Measurements from ENCODE around the gene GPHA2.
"Not testable (repeated sequence)": the region's sequence is repeated elsewhere in the genome, so short reads cannot be mapped to it uniquely, and the experiment has no call there.

GPHA2 gene, protein sequence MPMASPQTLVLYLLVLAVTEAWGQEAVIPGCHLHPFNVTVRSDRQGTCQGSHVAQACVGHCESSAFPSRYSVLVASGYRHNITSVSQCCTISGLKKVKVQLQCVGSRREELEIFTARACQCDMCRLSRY

DNA sequence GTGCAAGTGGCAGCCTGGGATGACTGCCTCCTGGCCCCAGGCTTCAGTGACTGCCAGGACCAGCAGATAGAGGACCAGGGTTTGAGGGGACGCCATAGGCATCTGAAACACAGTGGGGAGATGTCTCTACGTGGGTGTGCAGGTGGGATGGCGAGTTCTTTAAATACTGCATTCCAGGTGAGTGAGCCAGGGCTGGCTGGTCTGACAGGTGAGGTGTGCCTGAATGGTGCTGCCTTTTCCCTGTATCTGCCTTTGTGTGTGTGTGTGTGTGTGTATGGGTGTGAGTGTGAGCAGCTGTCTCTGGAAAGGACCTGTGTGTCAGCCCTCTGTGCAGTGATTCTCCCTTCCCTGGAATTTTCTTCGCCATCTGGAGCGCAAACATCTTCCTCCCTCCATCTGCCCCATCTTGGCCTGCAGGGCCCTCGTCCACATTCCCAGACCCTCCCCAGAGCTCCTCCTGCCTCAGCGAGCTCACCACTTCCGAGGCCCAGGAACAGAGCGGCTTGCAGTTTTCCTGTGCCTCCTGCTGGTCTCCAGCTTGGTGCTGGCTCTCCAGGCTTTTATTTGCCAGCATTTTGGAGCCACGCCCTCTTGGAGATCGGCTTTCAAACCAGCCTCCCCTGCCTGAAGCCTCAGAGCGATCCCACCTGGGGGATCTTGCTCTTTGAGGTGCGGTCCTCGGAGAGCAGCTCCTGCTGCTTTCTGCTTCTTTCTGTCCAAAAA is at the start of gene GPHA2:
Gene GPHA2 (minus strand): TSS at position 535 of the 723 bp plus-strand sequence. CDS start 433 bp downstream, at position 102.
- DNase-seq (ENCODE audit: low read depth in 2 of 2): no peak

DNA sequence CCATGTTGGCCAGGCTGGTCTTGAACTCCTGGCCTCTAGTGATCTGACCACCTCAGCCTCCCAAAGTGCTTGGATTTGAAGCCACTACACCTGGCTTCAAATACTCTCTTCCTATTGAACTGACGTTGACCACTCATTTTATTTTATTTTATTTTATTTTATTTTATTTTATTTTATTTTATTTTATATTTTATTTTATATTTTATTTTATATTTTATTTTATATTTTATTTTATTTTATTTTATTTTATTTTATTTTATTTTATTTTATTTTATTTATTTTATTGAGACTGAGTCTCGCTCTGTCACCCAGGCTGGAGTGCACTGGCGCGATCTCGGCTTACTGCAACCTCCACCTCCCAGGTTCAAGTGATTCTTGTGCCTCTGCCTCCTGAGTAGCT is 47.6 kb upstream of the GPHA2 start:
- not testable (repeated sequence) for DNase-seq (ENCODE audit: low read depth in 2 of 2)

DNA sequence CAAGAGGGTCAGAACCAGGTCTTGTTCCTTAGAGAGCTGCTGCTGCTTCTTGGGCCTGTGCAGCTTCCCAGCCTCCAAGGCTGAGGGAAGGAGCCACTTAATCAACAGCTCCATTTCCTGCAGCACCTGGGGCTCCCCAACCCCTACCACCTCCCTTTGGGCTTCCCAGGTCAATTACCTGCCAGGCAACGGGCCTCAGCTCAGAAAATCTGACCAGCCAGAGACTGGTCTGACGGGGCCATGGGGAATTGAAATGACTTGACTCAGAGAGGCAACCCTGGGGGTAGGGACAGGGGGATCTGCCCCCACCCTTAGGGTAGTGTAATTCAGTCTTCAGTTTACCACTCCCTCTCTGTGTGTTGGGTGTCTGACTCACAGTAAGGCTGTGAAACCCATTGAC is 41.0 kb upstream of the GPHA2 start:
- no peak for DNase-seq (ENCODE audit: low read depth in 2 of 2)

DNA sequence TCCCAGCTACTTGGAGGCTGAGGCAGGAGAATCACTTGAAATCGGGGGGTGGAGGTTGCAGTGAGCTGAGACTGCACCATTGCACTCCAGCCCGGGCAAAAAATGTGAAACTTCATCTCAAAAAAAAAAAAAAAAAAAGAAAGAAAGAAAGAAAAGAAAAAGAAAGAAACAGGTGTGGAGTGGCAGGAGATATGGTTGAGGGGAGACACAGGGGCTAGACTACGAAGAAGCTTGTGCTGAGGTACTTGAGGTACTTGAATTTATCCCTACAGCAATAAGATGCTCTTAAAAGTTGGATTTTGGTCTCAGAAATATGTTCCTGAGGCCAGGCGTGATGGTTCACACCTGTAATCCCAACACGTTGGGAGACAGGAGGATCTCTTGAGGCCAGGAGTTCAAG is 38.4 kb upstream of the GPHA2 start:
- no peak for DNase-seq (ENCODE audit: low read depth in 2 of 2)

DNA sequence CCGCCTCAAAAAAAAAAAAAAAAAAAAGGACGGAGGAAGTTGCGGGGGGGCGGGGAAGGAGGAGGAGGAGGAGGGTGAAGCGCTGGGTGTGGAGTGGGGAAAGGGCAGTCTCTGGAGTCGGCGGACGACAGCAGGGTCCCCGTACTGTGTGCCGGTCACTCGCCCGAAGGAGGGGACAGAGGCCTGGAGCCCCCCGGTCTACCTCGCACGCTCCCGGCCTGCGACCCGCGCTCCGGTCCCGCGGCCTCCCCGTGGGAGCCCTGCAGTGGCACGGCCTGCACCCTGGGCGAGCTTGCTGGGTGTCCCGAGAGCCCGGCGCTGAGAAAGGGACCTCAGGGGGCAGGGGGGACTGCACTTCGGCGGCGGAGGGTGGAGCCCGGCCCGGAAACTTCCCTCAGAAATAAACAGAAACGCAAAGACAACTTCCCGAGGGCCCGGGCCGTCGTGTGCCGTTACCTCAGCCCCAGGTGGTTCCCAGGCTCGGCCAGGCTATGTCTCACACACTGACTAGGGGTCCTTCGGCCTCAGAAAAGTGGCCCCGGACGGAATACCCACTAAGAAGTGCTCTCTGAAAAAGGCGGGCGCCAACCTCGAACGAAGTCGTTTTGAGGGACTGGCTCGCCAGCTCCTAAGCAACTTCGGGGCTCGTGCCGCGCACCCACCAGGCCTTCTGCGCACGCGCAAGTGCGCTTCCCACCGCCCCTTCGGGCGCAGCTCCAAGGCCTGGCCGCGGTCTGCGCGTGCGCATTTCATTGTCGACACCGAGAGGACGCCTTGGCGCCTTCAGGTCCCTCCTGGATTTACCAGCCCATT is 35.9 kb upstream of the GPHA2 start, which contains the start of gene MAJIN:
Gene MAJIN (minus strand): TSS at position 688 of the 813 bp plus-strand sequence. CDS start 12,703 bp downstream, outside the sequence.
- peak; percentile 86 to 92 for DNase-seq (ENCODE audit: low read depth in 2 of 2)

DNA sequence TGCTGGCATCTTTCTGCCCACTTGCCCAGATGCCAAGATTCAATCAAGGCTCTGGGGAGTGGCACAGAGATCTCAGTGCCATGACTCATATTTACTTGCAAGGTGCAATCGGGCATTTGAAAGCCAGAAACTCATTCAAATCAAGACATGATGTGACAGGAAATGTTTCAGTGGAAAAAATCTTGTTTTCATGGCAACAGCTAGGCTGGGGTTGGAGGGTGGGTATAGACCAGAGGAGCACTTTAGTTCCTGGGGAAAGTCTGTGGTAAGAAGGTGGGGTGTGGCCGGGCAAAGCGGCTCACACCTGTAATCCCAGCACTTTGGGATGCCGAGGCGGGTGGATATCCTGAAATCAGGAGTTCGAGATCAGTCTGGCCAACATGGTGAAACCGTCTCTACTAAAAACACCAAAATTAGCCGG is 35.0 kb upstream of the GPHA2 start:
- peak; percentile 7 to 15 for DNase-seq (ENCODE audit: low read depth in 2 of 2)

DNA sequence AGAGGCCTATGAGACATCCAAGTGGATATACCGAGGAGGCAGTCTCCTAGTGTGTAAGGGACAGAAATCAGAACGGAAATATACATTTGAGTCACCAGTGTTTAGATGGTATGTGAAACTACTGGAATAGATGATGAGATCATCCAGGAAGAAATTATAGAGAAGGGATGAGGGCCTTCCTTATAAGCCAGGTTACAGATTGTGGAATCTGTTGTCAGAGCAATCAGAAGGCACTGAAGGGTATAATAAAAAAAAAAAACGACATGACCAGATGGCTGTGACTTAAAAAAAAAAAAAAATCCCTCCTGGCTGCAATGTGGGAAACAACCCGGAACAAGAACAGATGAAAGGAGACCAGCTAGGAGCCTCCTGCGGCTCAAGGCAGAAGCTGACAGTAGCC is 33.5 kb upstream of the GPHA2 start:
- no peak for DNase-seq (ENCODE audit: low read depth in 2 of 2)

DNA sequence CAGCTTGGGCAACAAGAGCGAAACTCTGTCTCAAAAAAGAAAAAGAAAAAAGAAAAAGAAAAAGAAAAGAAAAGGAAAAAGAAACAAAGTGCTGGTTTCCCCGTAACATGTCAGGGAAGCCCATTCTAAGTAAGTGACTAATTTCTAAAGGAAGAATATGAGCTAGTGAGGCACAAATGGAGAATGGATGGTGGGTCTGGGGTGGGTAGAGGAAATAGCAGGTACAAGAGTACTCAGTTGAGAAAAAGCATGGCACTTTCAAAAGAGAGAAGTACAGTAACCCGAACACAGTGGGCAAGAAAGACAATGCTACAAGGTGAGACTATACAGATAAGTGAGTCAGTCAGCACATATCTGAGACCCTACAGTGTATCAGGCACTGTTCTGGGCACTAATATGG is 31.7 kb upstream of the GPHA2 start:
- no peak for DNase-seq (ENCODE audit: low read depth in 2 of 2)

DNA sequence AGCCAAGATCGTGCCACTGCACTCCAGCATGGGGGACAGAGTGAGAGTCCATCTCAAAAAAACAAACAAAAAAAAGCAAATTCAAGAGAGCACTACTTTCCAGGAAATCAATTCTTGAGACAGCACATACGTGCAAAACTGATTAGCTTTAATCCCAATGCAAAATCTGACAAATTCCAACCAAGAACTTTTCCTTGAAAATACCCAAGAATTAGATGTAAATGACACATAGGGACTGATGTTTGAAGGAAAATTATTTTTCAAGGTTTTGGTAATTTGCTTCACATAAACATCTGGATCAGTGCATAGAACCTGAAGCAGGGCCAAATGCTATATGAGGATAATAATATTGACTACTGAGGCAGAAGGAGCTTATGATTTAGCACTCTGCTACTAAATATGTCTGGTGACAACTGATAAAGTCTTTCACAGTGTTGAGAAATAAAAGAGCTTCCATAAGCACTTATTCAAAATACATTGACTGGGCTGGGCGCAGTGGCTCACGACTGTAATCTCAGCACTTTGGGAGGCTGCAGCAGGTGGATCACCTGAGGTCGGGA is 27.5 kb upstream of the GPHA2 start:
- no peak for DNase-seq (ENCODE audit: low read depth in 2 of 2)

DNA sequence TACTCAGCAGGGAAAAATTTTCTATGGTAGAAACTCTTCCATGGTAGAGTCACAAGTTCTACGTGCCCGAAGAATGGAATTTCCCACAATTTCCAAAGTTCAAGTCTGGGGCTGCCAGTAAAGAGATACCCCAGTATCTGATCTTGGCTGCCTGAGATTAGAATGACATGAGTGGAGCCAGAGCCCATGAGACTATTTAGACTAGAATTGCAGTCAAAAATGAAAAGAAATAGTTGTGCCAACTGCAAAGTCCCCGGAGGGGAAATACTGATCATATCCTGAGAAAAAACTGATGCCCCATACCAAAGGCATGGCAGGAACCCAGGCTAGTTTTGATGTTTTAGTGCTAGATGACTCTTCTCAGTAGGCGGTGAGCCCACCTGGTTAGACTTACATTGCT is 25.0 kb upstream of the GPHA2 start:
- DNase-seq (ENCODE audit: low read depth in 2 of 2): no peak

DNA sequence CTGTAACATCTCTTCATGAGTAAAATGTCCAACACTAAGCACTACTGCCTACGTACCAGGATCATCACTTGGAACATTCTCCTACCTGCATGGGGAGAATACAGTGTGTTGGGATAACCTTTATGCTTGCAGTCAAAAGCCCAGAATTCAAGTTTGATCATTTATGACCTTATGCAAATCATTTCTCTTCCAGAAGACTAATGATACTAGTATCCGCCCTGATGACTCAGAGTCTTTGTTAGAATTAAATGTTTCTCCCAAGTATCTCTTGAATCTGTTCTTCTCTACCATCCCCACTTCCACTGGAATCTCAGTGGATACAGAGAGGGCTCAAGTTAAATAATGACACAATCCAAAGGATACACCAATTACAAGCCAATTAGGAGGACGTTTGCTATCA is 23.8 kb upstream of the GPHA2 start:
- DNase-seq (ENCODE audit: low read depth in 2 of 2): no peak

DNA sequence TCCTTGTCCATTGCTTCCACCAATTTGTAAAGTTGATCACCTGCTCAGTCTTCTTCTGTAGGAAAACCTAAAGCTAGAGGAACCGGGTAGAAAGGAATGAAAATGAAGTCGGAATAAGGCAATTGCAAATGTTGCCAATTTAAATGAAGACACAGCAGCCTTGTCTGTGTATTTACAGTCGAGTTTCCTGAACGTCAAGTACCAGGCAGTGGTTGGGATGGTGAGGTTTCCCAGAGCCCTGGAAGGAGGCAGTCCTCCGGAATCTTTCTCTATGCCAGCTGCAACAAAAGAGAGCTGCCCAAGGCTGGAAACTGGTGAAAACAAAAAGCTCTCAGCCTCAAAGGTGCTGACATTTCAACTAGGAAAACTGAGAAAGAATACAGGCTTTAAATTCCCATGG is 18.5 kb upstream of the GPHA2 start:
- DNase-seq (ENCODE audit: low read depth in 2 of 2): no peak

DNA sequence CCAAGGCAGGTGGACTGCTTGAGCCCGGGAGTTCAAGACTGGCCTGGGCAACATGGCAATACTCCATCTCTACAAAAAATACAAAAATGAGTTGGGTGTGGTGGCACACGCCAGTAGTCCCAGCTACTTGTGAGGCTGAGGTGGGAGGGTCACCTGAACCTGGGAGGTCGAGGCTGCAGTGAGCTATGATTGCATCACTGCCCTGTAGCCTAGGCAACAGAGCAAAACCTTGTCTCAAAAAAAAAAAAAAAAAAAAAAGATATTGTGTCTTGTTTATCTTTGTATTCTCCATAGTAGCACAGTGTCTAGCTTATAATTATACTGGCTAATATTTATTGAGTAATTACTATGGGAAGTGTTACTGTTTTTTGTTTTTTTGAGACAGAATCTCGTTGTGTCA is 15.8 kb upstream of the GPHA2 start:
- no peak for DNase-seq (ENCODE audit: low read depth in 2 of 2)

DNA sequence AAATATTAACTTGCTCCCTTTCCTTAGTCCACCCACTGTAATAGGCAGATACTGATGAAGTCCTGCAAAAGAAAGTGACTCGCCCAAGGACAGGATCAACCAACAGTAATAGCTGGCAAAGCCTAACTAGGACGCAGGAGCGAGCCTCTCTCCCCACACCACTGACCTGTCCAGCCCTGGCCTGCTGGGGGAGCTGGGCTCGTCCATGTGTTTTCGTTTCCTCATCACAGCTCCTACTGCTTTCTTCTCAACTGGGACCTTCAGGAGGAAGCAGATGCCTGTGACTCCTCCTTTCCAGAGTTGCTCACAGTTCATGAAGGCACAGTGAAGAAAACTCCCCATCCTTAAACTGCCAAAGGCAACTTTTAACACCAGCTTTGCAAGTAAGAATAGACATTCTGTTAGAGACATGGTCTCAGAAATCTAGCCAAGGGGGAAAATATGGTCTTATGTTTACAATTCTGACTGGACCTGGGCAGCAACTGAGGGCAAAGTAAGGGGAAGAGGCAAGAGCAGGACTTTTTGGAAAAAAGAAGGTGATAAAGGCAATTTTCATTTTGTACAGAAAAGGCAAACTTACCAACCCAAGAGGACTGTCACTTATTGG is 11.6 kb upstream of the GPHA2 start:
- no peak for DNase-seq (ENCODE audit: low read depth in 2 of 2)

DNA sequence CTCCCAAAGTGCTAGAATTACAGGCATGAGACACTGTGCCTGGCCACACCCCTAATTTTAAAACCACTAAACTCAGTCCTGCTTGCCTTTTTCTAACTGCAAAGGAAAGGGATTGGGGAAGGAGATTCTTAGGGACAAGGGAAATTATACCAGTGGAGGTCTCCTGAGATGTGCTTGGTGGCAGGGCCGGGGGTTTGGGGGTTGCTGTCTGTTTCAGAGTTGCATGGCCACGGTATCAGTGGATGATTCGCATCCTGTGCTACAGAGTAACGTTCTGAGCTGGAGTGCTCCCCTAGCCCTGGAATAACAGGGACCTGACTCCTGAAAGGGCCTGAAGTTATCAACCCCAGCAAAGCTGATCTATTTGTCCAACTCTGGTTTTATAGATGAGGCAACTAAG is 846 bp upstream of the GPHA2 start:
- DNase-seq (ENCODE audit: low read depth in 2 of 2): no peak

DNA sequence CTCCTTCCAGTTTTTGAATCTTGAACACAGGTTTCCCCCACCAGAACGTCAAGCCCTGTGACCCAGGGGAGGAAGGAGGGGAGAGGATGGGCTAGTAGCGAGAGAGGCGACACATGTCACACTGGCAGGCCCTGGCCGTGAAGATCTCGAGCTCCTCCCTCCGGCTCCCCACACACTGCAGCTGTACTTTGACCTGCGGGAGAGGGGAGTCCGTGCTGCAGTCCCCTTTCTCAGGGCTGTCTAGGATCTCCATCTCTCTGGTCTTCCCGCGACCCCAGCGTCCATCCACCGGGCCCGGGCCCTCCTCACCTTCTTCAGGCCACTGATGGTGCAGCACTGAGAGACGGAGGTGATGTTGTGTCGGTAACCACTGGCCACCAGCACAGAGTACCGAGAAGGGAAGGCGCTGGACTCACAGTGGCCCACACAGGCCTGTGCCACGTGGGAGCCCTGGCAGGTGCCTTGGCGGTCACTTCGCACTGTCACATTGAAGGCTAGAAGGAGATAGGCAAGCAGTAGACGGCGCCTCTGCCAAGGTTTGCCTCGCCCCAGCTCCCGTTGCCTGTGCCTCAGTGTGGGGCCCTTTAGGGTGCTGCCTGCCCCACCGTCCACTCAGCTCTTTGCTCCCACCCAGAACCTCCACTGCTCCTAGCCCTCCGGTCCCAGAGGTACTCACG is 873 bp downstream of the GPHA2 start:
- DNase-seq (ENCODE audit: low read depth in 2 of 2): no peak

DNA sequence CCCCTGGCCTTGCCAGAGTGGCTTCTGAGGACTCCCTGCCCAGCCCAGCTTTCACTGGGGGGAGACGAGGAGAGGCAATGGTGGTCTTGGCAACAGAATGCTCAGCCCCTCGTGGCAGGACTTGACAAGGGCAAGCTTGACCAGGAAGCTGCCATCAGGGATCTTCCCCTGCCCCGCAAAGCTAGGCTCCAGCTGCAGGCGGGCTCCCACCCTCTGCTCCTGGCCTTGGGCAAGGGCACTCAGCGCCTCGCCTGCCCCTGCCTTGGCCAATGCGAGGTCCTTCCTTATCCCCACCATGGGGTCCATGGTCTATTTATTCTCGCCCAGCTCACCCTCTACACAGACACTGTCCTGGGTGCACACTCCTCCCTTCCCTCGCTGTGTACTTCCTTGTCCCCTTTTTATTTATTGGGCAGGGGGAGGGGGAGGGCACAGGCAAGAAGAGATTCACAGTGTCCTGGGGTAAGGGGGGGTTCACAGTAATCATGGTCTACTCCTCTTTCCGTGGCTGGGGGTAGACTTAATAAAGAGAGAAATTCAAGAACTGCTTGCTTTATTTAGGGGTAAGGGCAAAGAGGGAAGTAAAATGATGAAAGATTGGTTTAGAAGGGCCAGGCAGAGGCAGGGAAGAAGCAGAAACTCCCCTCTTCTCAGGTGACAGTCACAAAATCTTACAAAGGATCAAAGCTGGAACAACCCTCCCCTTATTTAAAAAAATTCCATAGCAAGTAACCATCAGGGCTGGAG is 1.6 kb downstream of the GPHA2 start:
- DNase-seq (ENCODE audit: low read depth in 2 of 2): no peak

DNA sequence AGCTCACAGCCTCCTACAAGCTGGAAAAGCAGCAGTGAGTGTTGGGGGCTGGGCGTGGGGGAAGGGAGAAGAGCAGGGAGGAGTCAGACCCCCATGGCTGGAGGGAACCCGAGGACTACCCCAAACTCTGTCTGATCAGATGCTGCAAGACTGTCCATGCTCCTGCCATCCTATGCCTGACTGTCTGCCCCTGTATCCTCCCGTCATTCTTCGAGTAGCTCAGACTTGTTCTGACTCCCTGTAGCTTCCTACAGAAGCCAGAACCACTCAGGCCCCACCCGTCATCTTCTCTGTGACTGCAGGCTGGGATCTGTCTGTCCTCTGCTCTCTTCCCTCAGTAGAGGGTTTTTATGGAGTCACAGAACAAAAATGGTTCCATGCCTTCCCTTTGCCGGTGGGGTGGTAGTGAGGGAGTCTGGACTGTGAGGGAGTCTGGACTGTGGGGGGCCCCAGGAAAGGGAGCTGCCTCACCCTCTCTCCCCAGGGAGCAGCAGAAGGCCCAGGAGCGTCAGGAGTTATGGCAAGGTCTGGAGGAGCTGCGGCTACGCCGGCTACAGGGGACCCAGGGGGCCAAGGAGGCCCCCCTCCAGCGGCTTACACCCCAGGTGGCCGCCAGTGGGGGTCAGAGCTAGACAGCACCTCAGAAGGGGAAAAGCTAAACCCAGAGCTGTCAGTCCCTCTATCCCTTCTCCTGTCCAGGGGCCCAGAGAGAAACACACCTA is 2.3 kb downstream of the GPHA2 start:
- no peak for DNase-seq (ENCODE audit: low read depth in 2 of 2)

DNA sequence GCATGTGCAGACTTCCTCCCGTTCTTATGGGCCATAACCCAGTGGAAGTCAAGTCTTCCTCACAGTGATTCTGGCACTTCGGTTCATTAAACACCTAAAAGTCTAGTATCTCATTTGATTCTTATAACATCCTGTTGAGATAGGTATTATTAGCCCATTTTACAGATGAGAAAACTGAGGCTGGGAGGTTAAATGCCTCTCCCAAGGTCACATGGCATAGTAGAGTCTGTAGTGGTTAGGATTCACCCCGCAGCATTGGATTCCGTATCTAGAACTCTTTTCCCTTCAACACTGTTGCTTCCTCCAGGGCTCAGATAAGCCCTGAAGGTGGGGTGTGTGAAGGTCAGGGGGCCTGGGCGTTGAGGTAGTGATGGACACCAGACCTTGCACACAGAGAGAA is 3.4 kb downstream of the GPHA2 start:
- no peak for DNase-seq (ENCODE audit: low read depth in 2 of 2)

DNA sequence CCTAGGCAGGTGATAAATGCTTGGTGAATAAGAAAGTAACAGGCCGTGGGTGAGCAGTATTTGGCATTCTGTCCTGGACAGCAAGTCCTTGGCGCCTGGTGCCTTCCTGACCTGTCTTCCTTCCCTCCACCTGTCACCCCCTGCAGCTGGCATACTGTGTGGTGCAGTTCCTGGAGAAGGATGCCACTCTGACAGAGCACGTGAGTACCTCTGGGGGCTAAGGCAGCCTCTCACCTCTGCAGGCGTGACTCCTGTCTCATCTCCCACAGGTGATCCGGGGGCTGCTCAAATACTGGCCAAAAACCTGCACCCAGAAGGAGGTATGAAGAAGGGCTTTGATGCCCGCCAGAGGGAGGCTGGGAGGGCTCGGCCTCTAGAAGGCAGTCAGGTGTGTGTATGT is 4.4 kb downstream of the GPHA2 start:
- DNase-seq (ENCODE audit: low read depth in 2 of 2): no peak
